ENCODE measurements around the gene TESK2. TPM values are rescaled to one million over a fixed set of nuclear protein-coding genes. Genes with fewer than 3 reads are reported as not detected.
"Not testable (repeated sequence)": the region's sequence is repeated elsewhere in the genome, so short reads cannot be mapped to it uniquely, and the experiment has no call there.

The TESK2 gene
- total and polyA plus RNA-seq, 11 donors, result 0.50 to 4.7 (median 1.5) TPM

- Histone ChIP-seq H3K36me3 (no peaks in the 10 kb centered on the region), H3K4me1 (peaks cover 0 to 29% (median 2%) of the 10 kb centered on the region in 12 donors), H3K27me3 (no peaks in the 10 kb centered on the region), H3K27ac (peak overlapping the region in 3 of 12 donors; percentile 13 to 82 (median 29)), H3K9me3 (no peaks in the 10 kb centered on the region), H3K4me3 (peak overlapping the region in 1 of 12 donors; percentile 8)
- DNase-seq (no peak), ATAC-seq (peak in 3 of 4 donors; percentile 41 to 65 (median 52))
- no peak for TF ChIP-seq POLR2A (IDR thresholded peaks at IDR 0.05)
- TF ChIP-seq, protein P1, sequence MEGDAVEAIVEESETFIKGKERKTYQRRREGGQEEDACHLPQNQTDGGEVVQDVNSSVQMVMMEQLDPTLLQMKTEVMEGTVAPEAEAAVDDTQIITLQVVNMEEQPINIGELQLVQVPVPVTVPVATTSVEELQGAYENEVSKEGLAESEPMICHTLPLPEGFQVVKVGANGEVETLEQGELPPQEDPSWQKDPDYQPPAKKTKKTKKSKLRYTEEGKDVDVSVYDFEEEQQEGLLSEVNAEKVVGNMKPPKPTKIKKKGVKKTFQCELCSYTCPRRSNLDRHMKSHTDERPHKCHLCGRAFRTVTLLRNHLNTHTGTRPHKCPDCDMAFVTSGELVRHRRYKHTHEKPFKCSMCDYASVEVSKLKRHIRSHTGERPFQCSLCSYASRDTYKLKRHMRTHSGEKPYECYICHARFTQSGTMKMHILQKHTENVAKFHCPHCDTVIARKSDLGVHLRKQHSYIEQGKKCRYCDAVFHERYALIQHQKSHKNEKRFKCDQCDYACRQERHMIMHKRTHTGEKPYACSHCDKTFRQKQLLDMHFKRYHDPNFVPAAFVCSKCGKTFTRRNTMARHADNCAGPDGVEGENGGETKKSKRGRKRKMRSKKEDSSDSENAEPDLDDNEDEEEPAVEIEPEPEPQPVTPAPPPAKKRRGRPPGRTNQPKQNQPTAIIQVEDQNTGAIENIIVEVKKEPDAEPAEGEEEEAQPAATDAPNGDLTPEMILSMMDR (IDR thresholded peaks at IDR 0.05), result no peak
- intact Hi-C loops (cut with DNase I), result no loop called here
- WGBS, 4 donors, result 65 to 74% (median 70%) methylated on average over 6 of the region's 6 CpGs
Measured at GRCh38 chr1:45393718-45394302, 97.2 kb downstream of the TESK2 start.

GRCh38 chr1:45386219-45386618, 104.7 kb downstream of the TESK2 start:
- DNase-seq (no peak), ATAC-seq (no peak)
- TF ChIP-seq, protein P1 (IDR thresholded peaks at IDR 0.05), result no peak
- no peak for TF ChIP-seq POLR2A (IDR thresholded peaks at IDR 0.05)
- intact Hi-C loops (cut with DNase I), result no loop called here
- Histone ChIP-seq H3K27ac (no peak overlapping the region), H3K4me1 (no peaks in the 10 kb centered on the region), H3K9me3 (no peaks in the 10 kb centered on the region), H3K27me3 (no peaks in the 10 kb centered on the region), H3K4me3 (no peak overlapping the region), H3K36me3 (no peaks in the 10 kb centered on the region)
- WGBS, 4 donors, result 96 to 99% (median 98%) methylated on average over 3 of the region's 3 CpGs

GRCh38 chr1:45385302-45385701, 105.7 kb downstream of the TESK2 start:
- H3K4me3 ChIP-seq, result no peak overlapping the region
- 85 to 95% (median 88%) methylated on average over 3 of the region's 3 CpGs for WGBS, 4 donors
- DNase-seq (no peak), ATAC-seq (no peak)
- intact Hi-C loops (cut with DNase I), result no loop called here
- no peaks in the 10 kb centered on the region for H3K9me3 ChIP-seq
- no peaks in the 10 kb centered on the region for H3K4me1 ChIP-seq
- no peaks in the 10 kb centered on the region for H3K27me3 ChIP-seq
- no peaks in the 10 kb centered on the region for H3K36me3 ChIP-seq
- TF ChIP-seq, protein P1 (IDR thresholded peaks at IDR 0.05), result no peak
- no peak for TF ChIP-seq POLR2A (IDR thresholded peaks at IDR 0.05)
- H3K27ac ChIP-seq, result no peak overlapping the region

DNA sequence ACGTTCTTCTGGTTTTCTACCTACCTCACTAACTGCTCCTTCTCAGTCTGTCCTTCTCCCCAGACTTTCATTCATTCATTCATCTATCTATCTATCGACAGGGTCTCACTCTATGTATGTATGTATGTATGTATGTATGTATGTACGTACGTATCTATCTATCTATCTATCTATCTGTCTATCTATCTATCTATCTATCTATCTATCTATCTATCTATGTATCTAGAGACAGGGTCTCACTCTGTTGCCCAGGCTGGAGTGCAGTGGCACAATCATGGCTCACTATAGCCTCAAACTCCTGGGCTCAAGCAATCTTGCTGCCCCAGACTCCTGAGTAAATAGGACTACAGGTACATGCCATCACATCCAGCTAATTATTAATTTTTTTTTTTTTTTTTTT, 106.8 kb downstream of the TESK2 start:
- intact Hi-C loops (cut with DNase I); ATAC-seq: not testable (repeated sequence)
- WGBS, 4 donors, result 93 to 99% (median 94%) methylated on average over 4 of the region's 4 CpGs

GRCh38 chr1:45383191-45383590, 107.8 kb downstream of the TESK2 start:
- Histone ChIP-seq H3K27ac (no peak overlapping the region), H3K27me3 (no peaks in the 10 kb centered on the region), H3K36me3 (no peaks in the 10 kb centered on the region), H3K4me3 (no peak overlapping the region), H3K9me3 (no peaks in the 10 kb centered on the region), H3K4me1 (no peaks in the 10 kb centered on the region)
- ATAC-seq (no peak), DNase-seq (no peak)
- intact Hi-C loops (cut with DNase I), result no loop called here
- TF ChIP-seq POLR2A (IDR thresholded peaks at IDR 0.05), result no peak
- TF ChIP-seq, protein P1 (IDR thresholded peaks at IDR 0.05), result no peak
- WGBS, 4 donors, result 88 to 98% (median 91%) methylated on average over 1 of the region's 1 CpG

More for the DNA sequence above, 106.8 kb downstream of the TESK2 start:
- not testable (repeated sequence) for H3K4me1 ChIP-seq, H3K4me3 ChIP-seq, H3K27me3 ChIP-seq, H3K36me3 ChIP-seq, H3K9me3 ChIP-seq, H3K27ac ChIP-seq, DNase-seq

All from heart left ventricle (tissue), 16 donors.